Measurements from ENCODE around the gene MARVELD2.

GRCh38 chr5:69485471-69485870, 70.6 kb downstream of the MARVELD2 start:
- TF ChIP-seq ZNF654 (tag by site-specific recombination; IDR thresholded peaks at IDR 0.05; ENCODE audit: low read depth) = no peak
- TF ChIP-seq ZNF311 (tag by site-specific recombination; IDR thresholded peaks at IDR 0.05; ENCODE audit: borderline replicate concordance) = no peak
- no peak for TF ChIP-seq ZNF777 (tag by site-specific recombination; IDR thresholded peaks at IDR 0.05; ENCODE audit: borderline replicate concordance)
- TF ChIP-seq CTCF (tag by site-specific recombination; IDR thresholded peaks at IDR 0.05) = no peak
- no peak for TF ChIP-seq MYNN (tag by site-specific recombination; IDR thresholded peaks at IDR 0.05; ENCODE audit: borderline replicate concordance)
- no peak for TF ChIP-seq REST (tag by site-specific recombination; IDR thresholded peaks at IDR 0.05)
- TF ChIP-seq ZNF239 (tag by site-specific recombination; IDR thresholded peaks at IDR 0.05) = no peak
- no peak for TF ChIP-seq ZNF248 (tag by site-specific recombination; IDR thresholded peaks at IDR 0.05)
- TF ChIP-seq ZNF530 (tag by site-specific recombination; IDR thresholded peaks at IDR 0.05; ENCODE audit: low read depth) = no peak
- no peak for TF ChIP-seq ZEB2 (tag by site-specific recombination; IDR thresholded peaks at IDR 0.05)
- no peak for TF ChIP-seq ZNF521 (tag by site-specific recombination; IDR thresholded peaks at IDR 0.05)
- no peak for TF ChIP-seq SP2 (tag by site-specific recombination; IDR thresholded peaks at IDR 0.05)
- TF ChIP-seq KLF7 (tag by site-specific recombination; IDR thresholded peaks at IDR 0.05; ENCODE audit: borderline replicate concordance) = no peak

All from HEK293 (cell line).